OCI-LY1 (cell line): Measurements from ENCODE around the gene TES.

Experiments
- EZH2 ChIP-seq: fragments of 200-600 bp; sonication (generic), shearing (Covaris generic); IDR thresholded peaks from 2 replicates; pipeline ENCODE4 v1.8.0; 2017; ENCODE audit warnings: borderline replicate concordance, mixed run types, mild to moderate bottlenecking, antibody characterized with exemption, low read length, moderate library complexity, mixed read lengths
- TF ChIP-seq, protein P1 (sequence below): fragments of 200-600 bp; sonication (generic), shearing (Covaris generic); IDR thresholded peaks from 2 replicates; pipeline ENCODE4 v1.5.1; 2017; ENCODE audit warnings: mild to moderate bottlenecking, antibody characterized with exemption, low read length, moderate library complexity, mixed read lengths

DNA sequence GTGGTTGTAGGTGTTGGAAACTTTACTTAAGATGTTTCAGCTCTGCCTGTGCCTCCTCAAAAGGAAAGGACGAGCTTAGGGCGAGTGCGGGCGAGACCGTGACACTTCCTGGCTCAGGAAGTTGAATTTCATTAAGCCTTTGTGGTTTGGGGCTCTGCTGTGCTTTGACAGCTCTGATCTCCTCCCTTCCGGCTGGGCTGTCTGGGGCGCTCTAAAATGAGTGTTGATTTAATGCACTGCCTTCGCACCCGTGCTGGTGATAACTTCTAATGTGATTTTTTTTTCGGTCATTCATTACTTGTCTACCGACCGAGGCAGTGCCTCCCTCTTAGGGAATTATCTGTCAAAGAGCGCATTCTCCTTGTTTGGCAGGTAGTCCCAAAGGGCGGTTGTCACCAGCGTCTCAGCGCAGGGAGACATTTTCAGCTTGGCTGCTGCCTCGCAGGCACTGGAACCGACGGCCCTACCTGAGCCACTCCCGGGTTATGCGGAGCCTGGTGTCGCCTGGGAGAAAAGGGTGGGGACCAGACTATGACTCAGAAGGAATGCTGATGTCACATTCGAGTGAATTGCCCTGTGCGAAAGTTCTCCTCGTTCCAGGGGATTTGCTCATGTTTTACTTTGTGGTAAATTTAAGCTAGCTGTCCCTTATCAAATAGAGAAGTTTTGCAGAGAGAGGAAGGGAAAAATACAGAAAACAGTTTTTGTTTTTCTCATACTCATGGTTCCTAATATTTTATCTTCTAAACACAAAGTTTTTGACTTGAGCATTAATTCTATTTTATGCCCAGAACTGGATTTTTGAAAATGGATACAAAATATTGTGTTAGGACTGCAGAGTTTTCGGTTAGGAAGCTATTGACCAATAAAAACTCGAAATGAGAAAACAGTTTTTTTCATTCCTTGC, 920 bp downstream of the TES start:
- TF ChIP-seq, protein P1, sequence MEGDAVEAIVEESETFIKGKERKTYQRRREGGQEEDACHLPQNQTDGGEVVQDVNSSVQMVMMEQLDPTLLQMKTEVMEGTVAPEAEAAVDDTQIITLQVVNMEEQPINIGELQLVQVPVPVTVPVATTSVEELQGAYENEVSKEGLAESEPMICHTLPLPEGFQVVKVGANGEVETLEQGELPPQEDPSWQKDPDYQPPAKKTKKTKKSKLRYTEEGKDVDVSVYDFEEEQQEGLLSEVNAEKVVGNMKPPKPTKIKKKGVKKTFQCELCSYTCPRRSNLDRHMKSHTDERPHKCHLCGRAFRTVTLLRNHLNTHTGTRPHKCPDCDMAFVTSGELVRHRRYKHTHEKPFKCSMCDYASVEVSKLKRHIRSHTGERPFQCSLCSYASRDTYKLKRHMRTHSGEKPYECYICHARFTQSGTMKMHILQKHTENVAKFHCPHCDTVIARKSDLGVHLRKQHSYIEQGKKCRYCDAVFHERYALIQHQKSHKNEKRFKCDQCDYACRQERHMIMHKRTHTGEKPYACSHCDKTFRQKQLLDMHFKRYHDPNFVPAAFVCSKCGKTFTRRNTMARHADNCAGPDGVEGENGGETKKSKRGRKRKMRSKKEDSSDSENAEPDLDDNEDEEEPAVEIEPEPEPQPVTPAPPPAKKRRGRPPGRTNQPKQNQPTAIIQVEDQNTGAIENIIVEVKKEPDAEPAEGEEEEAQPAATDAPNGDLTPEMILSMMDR, result no peak
- TF ChIP-seq EZH2, result no peak
